GM19467 (cell line): ENCODE results near the gene ICA1.

Source experiments
- ATAC-seq: cut with Tn5 transposase; IDR thresholded peaks from one replicate; pipeline ENCODE4 v1.9.1; 2021; ENCODE audit warnings: mild to moderate bottlenecking, moderate library complexity; ENCODE audit not compliant: unreplicated experiment

ICA1 gene

DNA sequence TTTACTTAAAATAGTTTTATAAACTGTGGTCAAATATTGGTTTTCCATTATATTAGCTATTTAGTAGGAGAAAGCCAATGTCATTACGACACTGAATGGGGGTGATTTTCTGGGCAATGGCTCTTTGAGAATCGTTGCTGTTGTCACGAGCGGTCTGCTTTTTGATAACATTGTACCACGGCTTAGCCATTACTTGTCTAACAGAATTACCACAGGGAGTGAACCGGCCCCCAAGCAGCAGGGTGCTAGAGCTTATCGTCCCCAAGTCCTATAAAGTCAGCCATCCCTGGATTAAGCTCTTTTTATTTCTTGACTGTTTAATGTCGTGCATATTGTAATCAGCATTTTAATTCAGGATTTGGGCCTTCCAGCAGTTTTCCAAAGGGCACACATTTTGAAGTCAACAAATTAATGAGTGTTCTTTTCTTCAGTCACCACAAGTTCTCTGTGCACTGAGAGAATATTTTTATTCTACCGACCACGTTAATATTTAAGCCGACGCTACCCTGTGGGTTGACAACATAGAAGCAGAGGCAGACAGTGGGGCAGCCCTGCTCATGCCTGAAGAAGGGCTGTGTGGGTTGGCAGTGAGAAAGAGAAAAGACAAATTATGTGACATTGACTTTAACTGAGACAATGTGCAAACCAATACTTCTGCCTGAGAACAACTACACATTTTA, 125.8 kb downstream of the ICA1 start:
- ATAC-seq, result no peak

DNA sequence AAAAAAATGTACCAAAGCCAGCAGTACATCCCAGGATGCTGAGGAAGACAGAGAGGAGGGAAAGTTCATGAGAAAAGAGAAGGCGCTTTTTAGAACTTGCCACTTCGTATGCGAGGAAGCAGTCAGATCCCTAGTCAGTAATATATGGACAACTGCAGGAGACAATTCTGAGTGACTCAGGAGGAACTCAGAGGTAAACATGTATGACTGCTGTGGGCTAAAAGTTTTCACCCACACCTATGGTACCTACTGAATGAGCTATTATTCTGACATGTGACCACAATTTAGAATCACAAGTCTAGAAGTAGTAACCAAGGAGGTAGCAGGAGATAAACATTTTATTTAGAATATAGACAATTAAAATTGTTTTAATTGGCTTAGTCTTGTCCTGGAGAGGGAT, 126.5 kb downstream of the ICA1 start:
- ATAC-seq, result no peak

DNA sequence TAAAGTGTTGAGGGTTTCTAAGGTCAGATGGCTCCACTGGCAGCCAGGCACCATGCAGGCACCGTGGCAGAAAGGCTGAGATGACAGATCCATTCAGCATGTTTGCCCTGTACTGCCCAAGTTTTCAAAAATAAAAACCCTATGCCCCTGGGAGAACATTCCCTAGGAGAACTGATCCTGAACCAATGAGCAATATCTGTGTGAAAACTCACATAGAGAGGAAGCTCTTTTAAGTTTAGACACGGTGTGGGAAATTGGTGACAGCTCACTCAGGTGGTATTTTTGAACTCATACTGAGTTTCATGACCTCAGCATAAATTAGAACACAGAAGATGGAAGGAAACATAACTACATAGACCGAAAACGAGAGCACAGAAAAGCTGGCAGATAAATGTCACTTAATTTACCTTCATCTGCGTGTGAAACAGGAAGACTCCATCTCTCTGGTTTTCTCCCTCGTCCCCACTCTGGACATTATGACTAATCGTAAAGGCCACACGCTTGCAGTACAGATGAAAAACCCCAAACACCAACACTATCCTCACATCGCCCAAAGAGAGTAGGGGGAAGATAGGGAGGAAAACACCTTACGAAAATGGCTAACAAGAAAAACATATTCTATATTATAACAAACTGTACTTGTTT, 127.8 kb downstream of the ICA1 start:
- ATAC-seq, result peak; percentile 61

DNA sequence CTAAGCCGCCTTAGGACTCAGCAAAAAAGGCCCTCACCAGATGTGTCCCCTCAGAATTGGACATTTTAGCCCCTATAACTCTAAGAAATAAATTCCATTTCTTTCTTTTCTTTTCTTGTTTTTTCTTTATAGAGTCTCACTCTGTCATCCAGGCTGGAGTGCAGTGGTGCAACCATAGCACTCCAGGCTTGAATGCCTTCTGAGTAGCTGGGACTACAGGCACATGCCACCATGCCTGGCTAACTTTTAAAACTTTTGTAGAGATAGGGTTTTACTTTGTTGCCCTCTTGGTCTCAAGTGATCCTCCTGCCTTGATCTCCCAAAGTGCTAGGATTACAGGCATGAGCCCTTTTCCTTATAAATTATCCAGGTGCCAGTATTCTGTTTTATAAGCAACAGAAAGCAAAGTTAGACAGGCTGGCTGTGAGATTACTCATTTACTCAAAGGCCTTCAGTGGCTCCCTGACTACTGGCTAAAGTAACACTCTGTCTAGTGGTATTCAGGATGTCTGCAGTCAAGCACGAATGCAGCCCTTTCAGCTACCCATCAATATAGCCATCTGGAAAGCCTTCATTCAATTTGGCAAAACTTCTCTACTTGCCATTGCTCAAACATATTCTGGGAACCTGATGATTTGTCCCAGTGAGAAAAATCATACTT, 128.6 kb downstream of the ICA1 start:
- peak; percentile 23 for ATAC-seq

DNA sequence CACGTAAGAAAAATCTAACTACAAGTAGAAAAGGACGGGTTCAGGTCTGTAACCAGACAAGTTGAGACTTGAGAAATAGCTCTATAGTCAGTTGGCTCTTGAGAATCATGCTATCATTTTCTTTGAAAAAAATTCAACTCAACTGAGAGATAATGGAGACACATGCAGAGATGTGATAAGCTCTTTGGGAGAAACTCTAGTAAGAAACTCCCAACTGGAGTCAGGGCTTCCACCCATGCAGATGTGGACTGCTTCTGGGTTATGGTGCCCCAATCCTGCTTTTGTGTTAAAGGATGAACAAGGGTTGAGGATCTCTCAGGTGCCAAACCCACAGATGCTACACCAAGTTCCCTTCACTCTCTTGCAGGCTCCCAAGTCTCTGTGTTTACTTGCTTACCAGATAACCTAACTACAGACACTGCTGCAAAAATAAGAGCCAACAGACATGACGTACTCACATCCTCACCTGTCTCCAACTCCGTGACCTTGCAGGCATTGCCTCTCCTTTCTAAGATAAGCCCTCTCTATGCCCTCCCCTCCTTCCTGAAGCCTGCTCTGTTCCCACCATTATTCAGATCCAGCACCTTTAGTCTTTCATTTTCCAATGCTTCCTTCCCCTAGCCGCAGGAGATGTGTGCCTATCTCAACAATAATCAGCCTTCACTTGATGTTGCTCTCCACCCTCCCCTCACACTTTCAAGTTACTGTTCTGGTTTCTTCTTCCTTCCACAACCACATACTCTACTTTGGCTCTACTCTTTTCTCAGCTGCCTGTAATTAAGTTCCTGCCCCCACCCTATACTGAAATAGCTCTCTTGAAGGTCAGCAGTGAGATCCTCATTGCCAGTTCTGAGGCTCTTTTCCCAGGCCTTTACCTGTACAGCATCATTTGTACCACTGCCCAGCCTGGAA, 130.0 kb downstream of the ICA1 start:
- ATAC-seq, result peak; percentile 44

DNA sequence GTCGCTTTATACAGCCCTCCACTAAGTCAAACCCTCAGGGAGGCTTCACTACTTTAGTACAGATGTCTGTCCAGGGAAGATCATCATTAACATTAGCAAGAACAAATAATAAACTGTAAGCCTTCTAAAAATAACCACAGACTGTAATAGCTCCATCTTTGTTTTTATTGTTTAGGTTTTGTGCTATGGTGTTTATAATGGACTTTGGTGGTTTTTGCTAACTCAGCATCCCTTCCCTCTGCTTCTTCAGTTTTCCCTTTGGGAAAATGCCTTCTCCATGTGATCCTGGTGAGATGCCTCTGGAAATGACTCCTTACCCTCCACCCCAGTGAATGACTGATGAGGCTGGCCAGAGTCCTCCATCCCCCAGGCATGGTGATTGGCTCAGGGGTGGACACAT, 131.3 kb downstream of the ICA1 start:
- no peak for ATAC-seq

DNA sequence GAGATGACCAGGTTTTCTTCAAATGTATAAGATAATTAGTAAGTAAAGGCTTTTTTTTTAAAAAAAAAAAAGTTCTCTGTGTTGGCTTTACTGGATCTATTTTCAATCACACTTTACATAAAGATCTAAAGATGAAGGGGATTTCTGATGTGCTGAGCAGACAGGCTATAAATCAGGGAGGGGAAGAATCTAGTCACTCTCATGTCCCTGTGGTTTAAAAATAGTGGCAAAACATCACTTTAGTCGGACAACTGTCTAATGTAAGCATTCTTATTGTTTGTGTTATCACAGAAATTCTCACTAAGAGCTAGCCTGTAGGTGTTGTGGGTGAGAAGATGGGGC, 132.7 kb downstream of the ICA1 start:
- no peak for ATAC-seq

DNA sequence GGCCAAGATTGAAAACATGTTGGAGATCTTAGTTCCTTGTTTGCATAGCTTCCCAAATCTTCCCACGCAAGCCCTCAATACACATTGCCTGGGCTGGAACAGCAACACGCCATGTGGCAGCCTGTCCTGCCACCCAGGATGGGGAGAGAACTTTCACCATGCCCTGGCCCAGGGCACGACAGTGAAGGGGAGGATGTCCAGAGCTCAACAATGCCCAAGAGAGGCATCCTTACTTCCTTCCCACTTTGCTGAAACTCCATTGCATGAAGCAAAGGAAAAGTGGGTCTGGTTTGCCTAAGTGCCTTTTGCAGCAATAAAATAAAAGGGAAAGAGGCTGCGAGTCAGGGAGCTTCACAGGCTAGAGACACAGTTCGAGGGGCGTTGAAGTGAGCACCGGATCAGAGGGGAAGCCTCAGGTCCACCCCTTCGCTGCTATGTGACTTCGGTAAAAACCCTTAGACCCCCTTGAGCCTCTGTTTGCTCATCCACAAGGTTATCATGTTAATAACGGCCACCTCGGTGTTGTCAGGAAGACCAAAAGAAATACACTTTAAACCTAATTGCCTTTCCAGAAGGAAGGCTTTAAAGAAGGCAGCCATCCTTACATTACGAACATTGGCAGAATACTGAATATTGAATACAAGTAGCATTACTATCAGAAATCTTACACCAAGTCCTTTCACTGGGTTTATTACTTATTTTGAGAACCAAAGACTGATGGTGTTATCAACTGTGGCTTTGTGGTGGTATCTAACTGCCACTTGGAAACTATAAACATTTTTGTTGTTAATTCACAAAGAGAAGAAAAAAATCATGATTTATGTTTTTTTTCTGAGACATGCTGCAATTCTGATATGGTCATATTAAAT, 133.3 kb downstream of the ICA1 start:
- ATAC-seq, result no peak

DNA sequence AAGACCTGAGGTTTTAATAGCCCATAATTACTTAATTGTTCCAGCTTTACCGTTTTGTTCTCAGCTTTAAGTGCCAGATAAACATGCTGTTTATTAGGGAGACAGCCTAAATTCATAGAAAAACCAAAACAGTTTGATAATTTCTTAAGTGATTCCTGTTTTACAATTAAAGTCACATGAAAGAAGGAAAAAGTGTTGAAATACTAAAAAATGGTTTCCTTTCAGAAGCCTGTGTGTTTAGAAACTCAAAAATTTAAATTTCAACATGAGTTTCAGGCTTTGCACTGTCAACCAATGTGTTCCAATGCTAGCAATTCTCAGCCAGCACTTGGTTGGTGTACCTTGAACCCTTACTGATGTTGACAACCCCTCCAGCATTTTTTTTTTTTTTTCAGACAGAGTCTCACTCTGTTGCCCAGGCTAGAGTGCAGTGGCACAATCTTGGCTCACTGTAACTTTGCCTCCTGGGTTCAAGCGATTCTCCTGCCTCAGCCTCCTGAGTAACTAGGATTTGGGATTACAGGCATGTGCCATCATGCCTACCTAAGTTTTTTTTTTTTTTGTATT, 135.3 kb downstream of the ICA1 start:
- ATAC-seq, result no peak

DNA sequence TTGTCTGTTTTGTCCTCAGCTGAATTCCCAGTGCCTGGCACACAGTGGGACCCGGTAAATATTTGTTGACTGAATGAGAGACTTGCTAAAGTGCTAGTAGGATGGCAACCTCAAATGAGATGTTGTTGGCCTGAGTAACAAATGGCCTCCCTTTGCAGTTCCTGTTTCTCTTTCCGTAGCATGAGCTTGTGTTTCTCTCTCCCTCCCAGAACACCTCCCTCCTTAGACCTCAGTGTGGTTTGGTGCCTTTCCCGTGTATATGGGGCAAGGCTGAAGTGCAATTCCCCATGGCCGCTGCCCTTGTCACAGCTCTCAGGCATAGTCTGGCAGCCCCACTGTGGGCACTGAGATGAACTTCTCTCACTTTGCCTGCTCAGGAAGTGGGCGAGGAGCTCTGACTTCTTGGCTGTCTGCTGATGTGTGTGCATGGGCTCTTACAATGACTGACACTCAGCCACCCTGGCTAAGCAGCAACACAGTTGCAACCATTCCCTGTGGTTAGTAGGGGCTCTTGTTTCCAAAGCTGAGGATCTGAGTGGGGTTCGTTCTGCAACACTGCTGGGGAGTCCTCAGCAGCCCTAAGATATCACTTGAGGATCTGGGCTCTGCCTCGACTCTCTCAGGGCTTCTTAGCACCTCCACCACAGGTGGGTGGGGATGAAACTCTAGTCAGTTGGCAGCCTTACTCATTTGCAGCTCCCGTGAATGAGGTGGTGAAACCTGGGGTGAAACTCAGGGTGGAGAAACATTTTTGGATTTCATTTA, 136.1 kb downstream of the ICA1 start:
- peak; percentile 67 for ATAC-seq

DNA sequence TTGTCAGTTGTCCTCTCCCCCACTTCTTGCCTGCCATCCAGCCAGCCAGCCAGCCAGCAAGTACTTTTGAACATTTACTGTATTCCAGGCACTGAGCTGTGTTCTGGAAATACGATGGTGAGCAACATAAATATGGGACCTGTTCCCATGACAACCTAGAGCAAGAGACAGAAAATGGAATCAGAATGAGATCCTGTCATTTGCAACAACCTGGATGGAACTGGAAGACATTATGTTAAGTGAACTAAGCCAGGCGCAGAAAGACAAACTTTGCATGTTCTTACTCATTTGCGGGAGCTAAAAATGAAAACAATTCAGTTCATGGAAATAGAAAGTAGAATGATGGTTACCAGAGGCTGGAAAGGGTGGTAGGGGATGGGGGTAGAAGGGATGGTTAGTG, 140.7 kb downstream of the ICA1 start:
- no peak for ATAC-seq

DNA sequence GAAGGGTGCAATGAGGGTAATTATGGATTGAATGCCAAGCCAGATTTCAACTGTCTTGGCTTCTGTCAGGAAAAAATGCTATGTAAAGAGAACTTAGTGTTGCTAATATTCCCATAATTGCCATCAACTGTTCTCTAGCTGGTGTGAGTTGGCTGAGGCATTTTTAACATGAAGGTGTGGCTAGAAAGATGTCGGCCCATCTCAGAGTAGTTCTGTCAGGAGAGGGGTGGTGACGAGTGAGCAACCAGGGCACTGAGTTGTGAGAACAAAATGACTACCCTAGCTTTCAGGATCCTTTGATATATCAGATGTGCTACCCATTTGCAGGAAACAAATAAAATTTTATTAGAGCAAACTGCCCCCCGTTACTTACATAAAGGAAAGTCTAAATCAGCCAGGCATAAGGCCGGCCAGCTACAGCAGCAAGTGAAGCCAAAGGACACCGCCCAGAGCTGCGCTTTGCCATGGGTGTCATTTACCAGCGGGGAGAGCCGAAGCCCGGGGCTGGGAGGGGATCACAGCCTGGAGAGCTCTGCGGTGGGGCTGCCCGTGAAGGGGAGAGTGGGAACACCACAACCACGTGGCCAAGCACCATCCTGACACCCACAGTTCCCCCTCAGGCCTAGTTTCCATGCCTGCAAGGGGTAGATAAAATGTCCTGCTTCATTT, 141.4 kb downstream of the ICA1 start:
- ATAC-seq, result no peak

DNA sequence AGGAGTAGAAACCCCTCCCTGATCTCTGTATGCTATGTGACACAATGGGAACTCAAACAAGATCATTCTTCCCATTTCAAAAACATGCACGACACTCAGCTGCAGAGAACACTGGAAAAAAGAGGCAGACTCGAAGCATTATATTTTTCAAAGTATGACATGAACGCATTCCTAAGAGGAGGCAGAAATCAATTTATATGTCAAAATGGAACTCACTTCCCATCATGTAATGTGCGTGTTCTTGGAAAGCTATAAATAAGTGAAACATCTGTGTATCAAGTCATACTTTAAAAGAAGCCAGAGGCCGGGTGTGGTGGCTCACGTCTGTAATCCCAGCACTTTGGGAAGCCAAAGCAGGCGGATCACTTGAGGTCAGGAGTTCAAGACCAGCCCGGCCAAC, 142.7 kb downstream of the ICA1 start:
- ATAC-seq, result no peak

DNA sequence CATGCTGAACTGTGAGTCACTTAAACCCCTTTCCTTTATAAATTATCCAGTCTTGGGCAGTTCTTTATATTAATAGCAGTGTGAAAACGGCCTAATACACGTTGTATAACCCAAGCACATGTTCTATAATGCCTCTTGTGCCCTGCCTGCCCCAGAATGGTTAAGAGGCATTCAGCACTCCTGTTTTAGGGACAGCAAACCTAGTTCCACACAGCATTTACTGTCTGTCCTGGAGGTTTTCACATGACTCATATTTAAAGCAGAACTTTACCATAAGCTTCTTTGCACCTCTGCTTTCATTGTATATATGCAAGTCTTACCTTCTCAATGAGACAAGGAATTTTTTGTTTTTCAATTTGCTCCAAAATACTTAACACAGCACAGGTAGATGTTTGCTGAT, 144.8 kb downstream of the ICA1 start:
- ATAC-seq, result no peak

DNA sequence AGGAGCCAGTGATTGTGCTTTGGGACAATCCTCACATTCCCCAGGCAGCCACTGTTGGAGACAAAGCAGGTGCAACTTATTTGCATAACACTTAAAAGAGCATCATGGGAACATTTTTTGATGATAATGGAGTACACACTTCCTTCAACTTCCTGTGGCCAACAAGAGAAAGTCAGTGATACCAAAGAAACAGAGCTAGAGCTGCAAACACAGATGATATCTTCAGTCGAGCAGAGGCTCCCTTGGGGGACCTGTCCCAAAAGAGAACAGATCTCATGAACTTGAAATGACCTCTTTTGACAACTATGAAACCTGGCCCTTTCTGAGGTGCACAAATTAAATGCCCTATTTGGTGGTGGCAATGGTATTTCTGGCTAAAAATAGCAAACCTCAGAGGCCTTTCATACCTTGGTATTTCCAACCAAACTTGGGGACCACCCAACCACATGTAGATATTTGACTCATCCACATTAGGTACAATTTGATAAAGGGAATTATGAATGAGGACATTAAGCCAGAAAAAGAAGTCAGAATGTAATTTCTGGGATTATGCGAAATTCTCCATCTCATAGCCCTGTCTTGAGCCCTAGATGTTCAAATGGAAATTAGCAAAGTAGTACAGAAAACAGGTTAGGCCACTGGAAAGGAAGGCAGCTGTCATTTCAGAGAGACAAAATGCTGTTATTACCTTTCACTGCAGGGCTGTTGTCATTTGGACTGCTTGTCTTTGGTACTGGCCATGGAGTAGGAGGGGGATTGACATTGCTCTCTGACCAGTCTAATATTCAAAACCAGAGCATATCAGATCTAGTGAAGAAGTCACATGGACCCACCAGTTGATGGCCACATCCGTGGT, 146.2 kb downstream of the ICA1 start:
- peak; percentile 87 for ATAC-seq

DNA sequence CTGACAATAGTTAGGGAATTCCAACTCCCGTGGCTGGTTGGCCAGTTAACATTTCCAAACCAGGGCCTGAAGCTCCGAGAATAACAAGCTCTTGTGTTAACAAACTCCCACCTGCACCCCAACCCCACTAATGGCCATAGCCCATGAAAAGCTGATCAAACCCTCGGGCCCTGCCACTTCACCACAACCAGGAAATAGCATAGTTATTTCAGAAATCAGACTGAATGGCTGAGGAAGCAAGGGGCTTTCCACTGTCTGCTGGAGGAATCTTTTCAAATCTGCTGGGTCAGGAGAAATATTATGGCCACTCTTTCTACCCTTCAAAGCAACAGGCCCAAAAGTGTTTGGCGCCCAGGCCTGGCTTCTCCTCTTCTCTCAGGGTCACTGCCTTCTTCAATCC, 147.8 kb downstream of the ICA1 start:
- ATAC-seq, result no peak

DNA sequence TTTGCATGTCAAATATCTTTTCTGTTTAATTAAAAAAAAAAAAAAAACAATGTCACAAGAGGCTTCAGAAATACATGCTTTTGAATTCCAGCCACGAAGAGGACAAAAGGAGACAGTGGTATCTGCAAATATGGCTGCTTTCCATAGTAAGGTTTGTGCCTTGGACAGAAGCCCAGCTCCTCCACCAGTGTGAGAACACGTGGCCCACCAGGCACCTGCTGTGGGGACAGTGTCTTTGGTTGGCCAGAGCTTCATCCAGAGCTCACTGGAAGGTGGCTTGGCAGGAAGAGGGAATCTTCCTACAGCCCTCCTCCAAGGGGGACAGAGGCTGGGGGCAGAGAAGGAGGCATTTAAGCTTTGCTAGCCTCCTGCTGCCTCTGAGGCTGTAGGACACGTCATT, 148.8 kb downstream of the ICA1 start:
- ATAC-seq, result no peak

DNA sequence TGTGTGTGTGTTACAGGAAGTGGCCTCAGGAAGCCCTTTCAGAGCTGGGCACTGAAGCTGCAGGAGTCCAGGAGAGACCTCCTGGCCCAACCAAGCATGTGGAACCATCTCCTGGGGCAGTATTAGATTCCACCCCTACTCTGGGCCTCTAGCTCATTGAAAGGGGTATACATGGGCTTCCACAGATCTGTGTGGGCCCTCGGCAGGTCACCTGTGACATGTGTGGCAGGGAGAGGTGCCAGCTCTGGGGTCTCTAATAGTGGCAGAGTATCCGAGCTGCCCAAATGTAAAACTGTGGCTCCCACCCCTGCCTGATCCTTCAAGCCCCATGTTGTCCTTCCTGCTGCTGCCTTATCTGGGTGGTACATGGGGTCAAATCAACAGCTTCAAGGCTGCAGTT, 149.3 kb downstream of the ICA1 start:
- no peak for ATAC-seq
